ENCODE results near the gene POFUT1.

GRCh38 chr20:32168184-32168910, 39.3 kb upstream of the POFUT1 start:
- no peak for TF ChIP-seq CTCF (IDR thresholded peaks at IDR 0.05)
- no peak for TF ChIP-seq POLR2A (IDR thresholded peaks at IDR 0.05)

Measured in esophagus squamous epithelium (tissue), 4 donors.